Dermis blood vessel endothelial cell (primary cell): ENCODE measurements around the gene BAHCC1. TPM values are rescaled to one million over a fixed set of nuclear protein-coding genes. Genes with fewer than 3 reads are reported as not detected.

Source experiments
- DNase-seq: peaks from one replicate; pipeline ENCODE4 v3.0.0; 2010
- total RNA-seq: library from RNA; depleted of rRNA; stranded (reverse); fragments of >200 nt; gene quantifications from 2 replicates; pipeline ENCODE4 v1.2.3, GENCODE V29; 2014

BAHCC1 gene
- total RNA-seq, 1 donor from 2014 or later, result 4.8 TPM

DNA sequence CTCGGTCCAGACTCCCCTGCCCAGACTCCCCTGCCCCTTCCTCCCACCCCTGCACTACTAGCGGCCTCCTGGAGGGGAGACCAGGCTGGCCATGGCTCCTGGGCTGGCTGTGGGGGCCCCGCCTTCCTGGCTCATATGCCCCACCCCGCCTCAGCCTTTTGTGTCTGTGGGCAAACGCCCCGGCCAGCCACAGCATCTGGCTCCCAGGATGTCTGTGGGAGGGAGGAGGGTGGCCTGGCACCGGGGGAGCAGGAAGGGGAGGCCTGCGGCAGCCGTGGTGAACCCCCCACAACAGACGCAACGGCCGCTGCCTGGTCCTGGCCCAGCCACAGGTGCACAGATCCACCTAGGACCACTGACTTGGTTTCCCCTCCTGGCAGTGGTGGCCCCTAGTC is 32.9 kb downstream of the BAHCC1 start:
- DNase-seq, result no peak

DNA sequence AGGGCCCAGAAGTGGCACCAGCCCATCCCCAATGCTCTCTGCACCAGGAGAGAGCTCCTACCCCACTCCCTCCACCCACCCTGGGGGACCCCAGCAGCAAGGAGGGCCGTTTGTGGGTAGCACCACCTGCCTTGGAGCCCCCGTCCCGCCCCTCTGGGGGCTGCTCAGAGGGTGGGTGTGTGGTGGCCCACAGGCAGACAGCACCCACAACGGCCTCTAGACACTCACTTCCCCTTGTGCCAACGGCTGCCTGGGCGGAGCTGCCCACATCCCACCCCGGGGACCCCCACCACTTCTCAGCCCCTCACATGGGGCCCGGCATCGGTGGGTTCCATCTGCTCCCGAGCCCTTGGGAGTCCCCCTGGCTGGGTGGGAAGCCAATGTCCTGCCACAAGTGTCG is 33.3 kb downstream of the BAHCC1 start:
- DNase-seq, result no peak

DNA sequence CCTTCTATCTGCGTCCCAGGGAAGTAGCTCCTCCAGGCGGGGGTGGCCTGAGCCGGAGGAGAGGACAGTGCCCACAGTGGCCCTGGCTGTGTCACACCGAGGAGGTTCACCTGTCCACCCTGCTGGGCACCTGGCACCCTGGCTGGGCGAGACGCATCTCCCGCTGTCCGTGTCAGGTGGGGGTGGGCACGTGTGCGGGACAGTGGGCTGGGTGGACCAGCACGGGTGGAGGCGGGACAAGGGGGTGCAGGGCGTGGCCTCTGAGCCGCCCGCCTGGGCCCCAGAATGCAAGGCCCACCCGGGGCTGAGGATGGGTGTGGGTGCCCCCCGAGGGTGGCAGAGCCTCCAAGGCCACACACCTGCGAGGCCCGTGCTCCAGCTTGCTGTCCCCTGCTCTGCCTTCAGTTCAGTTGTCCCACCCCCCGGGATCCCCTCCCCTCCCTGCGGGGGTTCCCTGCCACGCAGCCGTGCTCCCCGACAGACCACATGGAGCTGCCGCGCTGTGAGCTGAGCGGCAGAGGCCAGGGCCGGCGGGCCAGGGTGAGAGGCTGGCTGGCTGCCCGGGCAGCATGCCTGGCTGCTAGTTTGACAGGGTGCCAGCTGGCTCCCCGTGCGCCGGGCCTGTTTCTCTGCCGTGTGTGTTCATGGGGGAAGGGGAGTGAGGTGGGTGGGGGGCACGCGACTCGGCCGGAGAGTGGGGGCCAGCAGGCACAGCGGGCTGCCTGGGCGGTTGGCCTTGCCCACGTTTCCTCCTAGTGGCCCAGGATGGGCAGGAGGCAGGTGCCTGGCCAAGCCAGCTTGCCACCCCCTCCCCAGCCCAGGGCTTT is 33.9 kb downstream of the BAHCC1 start:
- peak; percentile 81 for DNase-seq

DNA sequence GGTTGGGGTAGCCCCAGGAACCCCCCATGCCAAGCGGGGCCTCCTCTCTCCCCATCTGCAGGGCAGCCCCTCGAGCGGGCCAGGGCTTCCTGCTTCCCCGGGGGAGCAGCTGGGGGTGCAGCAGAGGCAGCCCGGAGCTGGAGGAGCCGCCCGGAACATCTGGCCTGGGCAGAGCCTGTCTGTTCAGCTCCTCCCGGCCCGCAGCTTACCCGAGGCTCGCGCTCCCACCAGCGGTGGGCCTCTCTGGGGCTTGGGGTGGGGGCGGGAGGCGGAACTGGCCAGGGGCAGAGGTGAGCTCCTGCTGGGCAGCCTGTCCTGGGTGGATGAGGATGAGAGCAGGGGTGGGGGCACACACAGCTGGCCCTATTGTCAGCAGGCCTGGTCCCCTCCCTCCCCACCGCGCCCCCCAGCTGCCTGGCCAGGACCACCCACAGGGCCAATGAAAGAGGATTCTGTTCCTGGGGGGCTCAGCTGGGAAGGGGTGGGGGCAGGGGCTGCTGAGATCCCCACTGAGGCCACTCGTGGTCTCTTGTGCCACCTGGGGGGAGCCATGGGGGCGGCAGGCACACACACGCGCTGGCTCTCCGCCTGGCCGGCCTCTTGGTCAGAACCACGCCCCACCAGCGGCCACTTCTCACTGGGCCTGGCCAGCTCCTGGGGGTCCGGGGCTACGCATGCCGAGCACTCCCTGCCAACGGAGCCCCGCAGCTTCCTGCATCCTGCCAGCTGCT is 34.7 kb downstream of the BAHCC1 start:
- DNase-seq, result peak; percentile 42

DNA sequence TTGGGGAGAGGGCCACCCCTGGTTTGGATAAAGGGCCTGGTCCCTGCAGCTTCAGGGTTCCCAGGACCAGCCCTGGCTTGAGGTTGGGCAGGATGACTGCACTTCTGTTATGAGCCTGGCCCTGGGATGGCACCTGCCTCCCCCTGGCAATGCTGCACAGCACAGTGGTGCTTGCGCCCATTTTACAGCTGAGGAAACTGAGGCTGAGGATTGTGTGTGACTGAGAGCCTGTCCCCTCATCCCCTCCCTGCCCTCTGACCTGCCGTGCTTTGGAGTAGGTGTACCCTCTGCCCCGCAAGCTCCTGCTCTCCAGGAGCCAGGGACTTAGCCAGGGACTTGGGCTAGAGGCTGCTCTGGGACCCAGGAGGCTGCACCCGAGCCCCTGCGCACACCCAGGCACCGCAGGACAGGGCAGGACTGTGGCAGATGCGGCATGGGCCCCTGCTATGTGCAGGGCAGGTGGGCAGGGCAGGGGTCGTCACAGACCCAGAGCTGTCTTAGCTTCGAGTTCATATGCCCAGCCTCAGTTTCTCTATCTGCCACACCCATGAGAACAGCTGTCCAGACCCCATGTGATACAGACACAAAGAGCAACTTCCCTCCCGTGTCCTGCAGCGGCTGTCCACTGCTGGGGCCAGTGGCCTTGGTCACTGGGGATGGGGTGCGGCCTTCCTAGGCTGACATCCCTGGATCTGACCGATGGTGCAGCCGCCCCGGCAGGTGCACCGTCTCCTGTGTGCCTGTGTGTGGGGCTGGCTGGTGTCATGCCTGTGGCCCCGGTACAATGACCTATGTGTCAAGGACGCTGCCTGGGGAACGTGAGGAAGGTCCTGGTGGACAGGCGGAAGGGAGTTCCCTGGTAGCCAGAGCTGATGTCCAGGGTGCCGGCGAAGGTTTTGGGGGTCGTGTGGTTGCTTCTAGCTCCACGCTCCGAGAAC is 36.6 kb downstream of the BAHCC1 start:
- DNase-seq, result no peak

DNA sequence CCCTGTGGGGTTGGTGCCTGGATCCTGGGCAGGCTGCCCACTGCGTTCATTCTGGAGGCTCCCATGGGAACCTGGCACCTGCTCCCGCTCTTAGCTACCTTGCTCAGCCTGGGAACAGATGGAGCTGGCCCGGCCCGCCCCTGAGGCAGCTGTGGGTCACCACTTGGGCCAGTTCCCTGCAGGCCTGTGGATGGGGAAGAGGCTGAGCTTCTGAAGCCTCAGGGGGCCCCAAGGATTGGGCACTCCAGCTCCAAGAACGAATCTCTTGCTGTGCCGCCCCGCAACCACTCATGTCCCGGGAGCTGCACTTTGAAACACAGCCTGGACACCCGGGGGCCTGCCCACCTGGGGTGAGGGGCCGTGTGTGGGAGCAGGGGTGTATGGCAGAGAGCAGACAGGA is 37.7 kb downstream of the BAHCC1 start:
- no peak for DNase-seq

DNA sequence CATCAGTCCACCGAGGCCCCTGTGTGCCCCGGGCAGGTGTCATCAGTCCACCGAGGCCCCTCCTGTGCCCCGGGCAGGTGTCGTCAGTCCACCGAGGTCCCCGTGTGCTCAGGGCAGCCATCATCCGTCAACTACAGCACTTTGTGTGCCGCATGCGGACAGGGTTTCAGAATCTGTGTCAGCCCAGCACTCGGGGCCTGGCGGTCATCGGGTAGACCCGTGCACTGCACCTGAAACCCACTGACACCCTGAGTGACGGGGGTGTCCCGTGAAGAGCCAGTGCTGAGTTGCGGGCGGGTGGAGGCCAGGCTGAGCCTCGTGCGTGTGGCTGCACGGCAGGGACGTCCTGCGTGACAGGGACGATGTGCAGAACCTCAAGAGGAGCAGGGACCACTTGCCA is 38.4 kb downstream of the BAHCC1 start:
- DNase-seq, result no peak

DNA sequence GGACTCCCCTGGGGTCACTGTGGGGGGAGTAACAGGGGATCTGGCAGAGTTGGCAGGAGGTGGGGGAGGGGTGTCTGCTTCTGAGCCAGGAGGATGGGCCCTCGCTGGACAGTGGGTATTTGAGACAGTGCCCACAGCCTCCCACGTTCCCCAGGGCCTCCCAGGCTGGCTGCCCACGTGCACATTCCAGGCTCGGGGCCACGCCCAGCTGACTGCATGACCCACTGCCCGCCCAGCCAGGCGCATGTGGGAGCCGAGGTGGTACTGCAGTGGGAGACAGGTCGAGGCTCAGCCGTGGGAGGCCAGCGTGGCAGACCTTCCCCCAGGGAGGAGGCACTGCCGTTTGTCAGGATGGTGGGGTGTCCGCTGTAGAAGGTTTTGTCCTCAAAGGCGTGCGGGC is 38.8 kb downstream of the BAHCC1 start:
- no peak for DNase-seq

DNA sequence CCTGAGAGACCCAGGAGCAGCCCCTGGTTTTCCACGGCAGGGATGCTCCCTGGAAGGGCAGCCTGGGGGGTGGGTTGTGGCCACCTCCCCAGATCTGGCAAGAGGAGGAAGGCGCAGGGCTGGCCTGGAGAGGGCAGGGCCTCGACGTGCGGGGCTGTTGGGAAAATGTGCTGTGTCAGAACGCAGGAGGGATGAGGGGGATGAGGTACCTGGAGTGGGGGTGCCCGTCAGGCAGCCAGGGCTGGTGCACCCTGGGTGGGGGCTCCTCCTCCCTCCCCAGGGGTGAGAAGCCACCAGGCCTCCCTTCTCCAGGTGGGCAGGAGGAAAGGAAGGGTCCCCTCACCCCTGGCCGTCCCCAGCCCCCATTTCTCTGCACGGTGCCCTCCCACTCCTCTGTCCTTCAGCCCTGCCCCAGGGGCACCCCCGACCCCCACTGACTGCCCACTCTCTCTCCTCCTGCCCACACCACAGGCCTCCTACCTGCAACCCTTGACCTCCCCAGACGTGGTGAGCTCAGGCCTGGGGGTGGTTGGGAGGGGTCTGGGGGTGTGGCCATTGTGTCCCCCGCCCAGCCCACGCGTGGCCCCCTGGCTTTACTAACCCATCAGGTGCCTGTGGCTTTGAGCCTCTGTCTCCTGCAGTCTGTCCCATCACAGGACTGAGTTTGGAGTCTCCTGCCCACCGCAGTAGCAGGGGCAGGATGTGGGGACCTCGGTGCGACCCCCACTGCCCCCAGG is 39.6 kb downstream of the BAHCC1 start:
- no peak for DNase-seq

DNA sequence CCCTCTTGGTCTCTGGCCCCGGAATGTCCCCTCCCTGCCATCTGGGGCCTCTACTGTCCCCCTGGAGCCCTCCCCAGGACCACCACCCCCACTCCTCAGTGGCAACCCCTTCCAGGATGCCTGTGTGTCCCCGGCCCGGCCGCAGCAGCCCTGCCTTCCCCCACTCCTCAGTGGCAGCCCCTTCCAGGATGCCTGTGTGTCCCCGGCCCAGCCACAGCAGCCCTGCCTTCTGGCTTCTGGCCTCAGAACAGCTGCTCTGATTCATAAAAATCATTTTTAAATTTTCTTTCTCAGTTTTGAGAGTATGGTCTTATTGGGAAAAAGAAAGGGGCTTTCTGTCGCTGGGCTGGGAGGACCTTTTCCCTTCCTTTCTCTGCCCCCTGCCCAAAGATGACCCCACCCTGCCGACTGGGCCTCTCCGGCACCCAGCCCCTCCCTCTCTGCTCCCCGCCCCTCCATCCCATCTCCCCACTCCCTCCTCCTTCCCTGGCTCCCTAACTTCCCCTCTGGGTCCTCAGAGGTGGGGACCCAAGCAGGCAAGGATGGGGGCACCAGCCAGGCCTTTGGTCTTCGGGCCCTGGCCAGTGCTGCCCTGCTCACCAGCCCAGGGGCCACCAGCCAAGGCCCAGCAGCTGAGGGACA is 40.5 kb downstream of the BAHCC1 start:
- no peak for DNase-seq

DNA sequence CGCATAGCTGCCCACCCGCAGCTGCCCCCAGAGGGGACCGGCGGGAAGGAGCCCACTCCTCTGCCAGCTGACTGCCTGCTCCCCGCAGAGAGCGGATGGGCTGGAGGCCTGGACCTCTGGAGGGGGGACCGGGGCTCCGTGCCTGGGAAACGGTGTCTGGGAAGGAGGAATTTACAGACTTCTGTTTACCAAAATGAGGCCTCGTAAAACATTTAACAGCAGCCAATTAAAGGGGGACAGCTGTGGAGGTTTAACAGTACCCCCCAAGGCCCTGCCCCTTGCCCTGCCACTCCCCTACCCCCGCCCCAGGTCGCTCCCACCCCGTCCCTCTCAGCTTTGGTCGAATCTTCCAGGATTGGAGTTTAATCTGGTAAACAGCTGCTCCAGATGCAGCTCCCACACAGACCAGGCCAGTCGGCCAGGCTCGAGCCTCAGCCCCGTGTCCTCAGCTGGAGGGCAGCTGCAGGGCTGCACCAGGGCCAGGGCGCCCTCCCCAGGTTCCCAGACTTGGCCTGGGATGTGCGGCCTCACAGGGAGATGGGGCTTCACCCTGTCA is 41.1 kb downstream of the BAHCC1 start:
- DNase-seq, result no peak

DNA sequence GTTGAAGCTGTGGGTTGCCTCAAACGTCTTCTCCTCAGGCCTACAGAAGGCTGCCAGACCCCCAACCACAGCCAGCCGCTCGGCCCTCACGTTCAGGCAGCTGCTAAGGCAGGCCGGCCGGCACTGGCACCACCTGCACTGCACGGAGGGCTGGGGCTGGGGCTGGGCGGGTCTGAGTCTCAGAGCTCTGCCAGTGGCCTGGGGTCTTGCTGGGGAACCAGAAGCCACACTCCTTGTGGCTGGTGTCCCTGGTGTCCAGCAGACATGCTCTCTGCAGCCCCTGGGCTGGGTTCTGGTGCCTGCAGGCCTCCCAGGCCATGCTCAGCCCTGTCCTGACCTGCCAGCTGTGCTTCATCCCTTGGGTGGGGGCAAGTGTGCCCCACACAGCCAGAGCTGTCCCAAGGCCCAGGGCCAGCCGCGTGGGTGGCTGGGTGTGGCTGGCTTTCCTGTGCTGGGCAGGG is 42.0 kb downstream of the BAHCC1 start:
- DNase-seq, result no peak

DNA sequence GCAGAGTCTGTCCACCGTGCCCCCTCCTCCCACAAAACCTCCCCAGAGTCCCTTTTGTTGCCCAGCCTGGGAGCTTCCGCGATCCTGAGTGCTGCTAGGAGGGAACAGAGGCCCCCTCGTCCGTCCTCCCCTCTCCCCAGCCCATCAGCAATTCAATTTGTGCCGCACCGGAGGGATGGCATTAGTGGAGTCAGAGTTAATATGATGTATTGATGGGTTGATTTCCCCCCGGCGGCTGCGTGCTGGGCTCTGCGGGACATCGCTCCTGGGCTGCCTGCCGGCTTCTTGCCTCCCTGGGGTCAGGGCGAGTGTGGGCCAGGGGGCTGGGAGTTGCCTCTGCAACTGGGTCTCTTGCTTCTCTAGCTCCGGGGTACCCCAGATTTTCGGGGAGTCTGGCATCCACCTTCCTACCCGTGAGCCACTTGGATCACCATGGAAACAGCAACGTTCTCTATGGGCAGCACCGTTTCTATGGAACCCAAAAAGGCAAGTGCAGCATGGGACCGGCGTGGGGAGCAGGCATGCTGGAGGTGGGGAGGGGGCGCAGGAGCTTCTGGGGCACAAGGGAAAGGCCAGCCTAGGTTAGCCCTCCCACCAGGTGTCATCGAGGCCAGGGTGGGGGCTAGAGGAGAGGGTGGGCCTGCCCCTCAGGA is 42.9 kb downstream of the BAHCC1 start:
- DNase-seq, result no peak

DNA sequence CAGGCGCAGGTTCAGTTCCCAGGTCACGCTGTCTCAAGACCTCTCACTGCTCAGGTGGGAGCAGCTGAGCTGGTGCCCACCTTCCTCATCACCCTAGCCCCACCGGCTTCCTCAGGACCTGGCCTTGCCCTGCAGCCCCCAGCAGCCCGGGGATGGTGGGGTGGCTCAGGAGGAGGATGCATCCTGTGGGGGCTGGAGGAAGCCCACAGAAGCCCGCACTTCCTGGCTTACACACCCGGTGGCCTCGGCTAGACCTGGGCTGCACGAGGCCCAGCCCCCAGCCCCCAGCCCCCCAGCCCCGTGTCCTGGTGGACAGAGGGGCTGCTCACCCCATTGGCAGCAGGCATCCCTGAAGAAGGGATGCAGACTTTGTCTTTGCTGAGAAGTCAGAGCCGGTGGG is 43.4 kb downstream of the BAHCC1 start:
- DNase-seq, result no peak

DNA sequence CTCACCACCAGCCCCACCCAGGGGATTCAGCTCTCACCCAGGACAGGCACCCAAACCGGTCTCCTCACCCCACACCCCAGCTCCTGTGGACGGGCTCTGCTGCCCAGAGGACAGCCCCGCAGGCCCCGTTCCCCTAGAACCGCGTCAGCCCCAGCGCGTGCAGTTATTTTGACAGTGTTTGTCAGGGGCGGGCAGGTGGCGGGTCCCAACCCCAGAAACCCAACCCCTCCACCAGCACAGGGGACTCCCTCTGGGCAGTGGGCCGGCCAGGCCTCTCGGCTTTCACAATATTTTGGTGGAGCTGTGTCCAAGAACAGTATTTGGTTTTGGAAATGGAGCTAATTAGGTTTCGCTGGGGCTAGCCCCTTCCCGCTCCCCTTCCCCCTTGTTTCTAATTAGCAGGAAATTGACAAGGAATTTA is 44.8 kb downstream of the BAHCC1 start:
- DNase-seq, result no peak

DNA sequence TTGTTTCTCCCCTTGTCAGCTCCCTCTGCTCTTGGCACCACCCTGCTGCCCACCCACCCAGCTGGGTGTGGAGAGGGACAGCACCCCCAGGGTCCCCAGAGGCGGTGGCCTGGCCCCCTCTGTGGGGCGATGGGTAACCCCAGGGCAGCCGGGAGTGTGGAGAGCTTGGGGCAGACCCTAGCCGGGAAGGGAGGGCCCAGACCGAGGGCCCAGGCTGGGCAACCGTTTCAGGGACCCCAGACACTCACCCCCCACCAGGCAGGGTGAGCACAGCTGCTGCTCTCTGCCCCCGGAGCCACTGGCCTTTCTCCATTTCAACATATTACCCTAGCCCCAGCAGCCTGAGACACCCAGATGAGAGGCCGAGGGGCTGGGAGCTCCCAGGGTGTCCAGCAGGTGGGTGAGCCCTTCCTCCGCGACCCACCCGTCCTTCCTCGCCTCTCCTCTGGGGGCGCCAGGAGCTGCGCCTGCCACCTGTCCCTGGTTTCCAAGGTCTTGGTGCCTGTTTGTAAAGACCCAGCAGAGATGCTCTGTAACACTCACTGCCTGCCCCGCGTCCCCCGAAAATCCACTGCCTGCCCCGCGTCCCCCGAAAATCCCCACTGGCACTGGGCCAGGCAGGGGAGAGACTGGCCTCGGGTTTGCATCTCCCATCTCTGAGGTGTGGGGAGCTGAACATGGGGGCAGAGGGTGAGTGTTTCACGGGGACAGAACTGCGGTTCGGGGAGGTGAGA is 45.4 kb downstream of the BAHCC1 start:
- DNase-seq, result peak; percentile 53

DNA sequence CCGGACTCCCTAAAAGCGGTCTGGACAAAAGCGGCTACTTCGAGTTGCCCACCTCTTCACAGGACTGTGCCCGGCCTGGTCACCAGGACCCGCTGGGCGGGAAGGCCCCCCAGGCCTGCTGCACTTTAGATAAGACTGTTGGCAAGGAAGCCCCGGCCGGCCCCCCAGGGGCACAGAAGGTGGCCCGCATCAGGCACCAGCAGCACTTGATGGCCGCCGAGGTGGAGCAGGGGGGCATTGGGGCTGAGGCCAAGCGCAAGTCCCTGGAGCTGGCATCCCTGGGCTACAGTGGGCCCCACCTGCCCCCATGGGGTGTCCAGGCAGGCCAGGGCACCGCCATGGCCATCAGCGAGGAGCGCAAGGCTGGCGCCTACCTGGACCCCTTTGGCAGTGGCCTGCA is 47.5 kb downstream of the BAHCC1 start:
- no peak for DNase-seq

DNA sequence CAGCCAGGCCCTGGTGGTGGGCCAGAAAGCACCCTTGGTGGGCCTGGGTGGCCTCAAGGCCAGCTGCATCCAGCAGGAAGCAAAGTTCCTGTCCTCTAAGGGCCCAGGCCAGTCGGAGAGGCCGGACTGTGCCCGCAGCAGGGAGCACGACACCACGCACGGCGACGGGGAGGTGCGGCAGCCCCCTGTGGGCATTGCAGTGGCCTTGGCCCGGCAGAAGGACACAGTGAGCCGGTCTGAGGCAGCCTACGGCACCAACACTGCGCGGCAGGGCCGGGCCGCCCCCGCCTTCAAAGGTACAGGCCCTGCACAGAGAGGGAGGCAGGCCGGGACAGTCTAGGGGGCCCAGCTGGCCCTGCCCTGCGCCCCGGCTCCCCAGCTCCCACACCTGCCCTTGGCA is 48.0 kb downstream of the BAHCC1 start:
- DNase-seq, result no peak

DNA sequence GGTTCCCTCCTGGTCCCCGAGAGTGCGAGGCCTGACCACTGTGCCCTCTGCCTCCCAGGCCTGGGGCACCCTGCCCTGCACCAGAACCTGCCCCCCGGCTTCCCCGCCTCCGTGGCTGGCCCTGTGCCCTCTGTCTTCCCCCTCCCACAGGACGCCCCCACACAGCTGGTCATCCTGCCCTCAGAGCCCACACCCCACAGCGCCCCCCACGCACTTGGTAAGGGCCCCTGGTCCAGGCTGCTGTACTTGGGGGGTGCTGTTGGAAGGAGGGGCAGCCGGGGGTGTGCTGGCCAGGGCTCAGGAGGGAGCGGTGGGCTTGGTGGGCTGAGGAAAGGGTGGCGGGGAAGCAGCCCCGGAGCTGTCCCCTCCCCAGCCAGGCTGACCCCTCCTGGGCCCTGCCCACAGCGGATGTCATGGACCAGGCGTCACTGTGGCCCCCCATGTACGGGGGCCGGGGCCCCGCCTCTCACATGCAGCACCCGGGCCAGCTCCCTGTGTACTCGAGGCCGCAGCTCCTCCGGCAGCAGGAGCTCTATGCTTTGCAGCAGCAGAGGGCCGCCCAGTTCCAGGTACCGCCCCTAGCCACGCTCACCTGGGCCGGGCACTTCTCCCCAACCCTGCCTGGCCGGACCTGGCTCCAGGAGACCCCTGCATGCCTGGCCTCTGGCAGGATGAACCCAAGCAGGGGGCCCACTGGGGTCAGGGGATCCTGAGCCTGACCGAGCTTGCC is 49.5 kb downstream of the BAHCC1 start:
- DNase-seq, result no peak
